GM12892 (cell line): Measurements from ENCODE around the gene RIOK3.

Source experiments
- DNase-seq: peaks from one replicate; pipeline ENCODE4 v3.0.0; 2011; ENCODE audit not compliant: insufficient read length
- FAIRE-seq: peaks from 2 replicates; lab custom pipeline; 2011; peaks lifted over from hg19 to GRCh38; lab: Jason Lieb, UNC
- POLR2A ChIP-seq: IDR thresholded peaks from 2 replicates; pipeline ENCODE4 v1.6.1; 2011; ENCODE audit warnings: low read depth, low read length, control low read depth
- POLR2AphosphoS5 ChIP-seq: IDR thresholded peaks from 2 replicates; pipeline ENCODE4 v1.6.1; 2011; ENCODE audit warnings: low read depth, low read length, control low read depth
- TAF1 ChIP-seq: IDR thresholded peaks from 2 replicates; pipeline ENCODE4 v1.6.1; 2011; ENCODE audit warnings: low read depth, mild to moderate bottlenecking, control low read depth, low read length, borderline replicate concordance

Gene RIOK3

DNA sequence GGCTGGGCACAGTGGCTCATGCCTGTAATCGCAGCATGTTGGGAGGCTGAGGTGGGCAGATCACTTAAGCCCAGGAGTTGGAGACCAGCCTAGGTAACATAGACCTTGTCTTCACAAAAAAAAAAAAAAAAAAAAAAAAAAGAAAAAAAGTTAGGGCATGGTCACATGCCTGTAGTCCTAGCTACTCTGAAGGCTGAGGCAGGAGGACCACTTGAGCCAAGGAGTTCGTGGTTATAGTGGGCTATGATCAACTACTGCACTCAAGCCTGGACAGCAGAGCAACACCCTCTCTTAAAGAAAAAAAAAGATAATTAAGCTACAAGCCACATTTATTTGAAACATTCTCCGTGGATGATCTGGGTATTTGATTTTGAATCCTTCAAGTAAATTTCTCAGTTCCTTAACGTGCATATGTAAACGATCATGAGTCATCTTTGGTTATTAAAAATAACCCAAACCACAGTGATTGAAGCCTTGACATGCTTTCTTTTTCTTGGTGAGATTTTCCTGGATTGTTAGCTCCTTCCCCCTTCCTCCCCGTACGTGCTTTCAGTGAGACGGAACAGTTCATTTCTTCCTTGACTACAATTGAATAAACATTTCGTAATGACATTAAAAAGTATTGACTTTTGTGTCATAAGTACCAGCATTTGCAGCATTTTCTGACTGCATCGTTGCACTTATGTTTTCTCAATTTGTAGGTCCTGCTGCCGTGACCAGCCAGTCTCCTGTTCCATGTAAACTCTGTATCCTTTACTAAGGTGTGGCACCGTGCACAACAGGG lies 70.5 kb downstream of the RIOK3 start:
- DNase-seq = no peak
- FAIRE-seq = no peak
- TF ChIP-seq TAF1 (no peak), POLR2AphosphoS5 (no peak), POLR2A (no peak)

DNA sequence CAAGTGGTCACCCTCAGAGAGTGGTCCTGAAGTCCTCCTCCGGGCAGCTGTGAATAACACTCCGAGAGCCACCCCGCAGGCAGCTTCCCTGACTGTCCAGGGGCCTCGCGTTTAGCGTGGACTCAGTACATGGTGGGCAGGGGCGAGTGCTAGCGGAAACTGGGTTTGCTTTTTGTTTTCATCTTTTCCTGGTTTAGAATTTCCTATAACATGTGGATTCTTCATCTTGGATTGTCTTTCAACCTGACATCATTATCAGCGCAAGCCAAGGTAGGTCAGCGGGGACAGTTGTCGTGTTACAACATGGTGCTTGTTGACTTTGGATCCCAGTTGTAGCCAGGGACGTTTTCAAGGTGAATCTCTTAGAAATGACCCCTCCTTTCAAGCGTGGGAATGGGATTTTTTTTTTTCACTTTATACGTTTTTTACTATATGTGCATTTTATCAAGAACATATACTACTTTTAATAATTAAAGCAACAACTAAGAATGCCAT lies 71.2 kb downstream of the RIOK3 start:
- TF ChIP-seq POLR2AphosphoS5 (no peak), POLR2A (no peak), TAF1 (no peak)
- FAIRE-seq (no peak), DNase-seq (no peak)

DNA sequence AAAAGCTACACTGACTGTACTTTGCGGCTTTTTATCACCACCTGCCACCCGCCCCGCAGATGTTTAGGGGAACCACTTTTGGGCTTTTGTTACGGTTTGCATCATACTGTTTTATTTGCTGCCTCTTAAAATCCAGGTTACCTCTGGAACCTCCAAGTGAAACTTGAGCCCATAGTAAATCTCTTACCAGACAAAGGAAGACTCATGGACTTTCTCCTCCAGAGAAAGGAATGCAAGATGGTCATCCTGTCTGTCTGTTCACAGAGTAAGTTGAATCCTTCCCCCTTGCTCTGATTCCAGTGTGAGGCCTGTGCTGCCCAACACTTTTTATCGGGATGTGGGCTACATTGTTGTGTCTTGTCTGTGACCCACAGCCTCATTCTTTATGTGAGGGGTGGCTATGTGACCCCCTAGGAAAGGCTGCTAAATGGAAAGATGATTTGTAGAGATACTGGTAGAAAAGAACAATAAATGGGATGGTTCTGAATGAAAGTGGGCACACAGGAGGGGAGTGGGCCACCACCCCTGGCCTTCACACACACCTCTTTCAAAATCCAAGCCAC lies 73.5 kb downstream of the RIOK3 start:
- no peak for DNase-seq
- TF ChIP-seq TAF1 (no peak), POLR2A (no peak), POLR2AphosphoS5 (no peak)
- FAIRE-seq = no peak

DNA sequence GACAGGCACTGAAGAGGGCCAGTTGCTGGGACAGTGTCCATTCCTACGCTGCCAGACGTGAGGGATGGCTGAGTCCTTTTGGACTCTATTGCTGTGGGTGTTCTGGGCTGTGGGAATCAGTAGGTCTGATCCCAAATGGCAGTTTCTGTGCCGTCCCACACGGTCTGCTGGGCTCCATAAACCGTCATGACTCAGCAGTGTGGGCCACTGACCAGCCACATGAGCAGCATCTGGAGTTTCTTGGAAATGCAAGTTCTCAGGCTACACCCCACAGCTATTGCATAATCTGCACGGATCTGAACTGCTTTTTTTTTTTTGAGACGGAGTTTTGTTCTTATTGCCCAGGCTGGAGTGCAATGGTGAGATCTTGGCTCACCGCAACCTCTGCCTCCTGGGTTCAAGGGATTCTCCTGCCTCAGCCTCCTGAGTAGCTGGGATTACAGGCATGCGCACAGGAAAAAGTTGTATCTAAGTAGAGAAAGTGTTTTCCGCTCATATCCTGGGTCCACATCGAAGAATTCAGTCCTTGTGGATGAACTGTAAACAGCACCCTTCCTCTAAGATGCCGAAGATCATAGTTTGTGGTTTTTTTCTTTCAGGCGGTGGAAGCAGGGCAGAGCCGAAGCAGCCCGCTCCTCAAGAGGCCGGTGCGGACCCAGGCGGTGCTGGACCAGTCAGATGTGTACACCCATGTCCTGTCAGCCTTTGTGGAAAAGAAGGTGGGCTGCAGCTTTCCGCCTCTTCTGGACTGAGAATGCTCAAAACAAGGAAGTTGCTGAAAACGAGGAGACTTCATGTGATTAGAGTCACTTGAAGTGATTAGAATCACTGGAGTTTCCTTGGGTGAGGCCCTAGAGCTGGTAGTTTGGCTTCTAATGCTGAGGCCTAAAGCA lies 75.7 kb downstream of the RIOK3 start:
- FAIRE-seq (no peak), DNase-seq (no peak)
- TF ChIP-seq POLR2A = no peak
- no peak for TF ChIP-seq TAF1
- TF ChIP-seq POLR2AphosphoS5 = no peak

DNA sequence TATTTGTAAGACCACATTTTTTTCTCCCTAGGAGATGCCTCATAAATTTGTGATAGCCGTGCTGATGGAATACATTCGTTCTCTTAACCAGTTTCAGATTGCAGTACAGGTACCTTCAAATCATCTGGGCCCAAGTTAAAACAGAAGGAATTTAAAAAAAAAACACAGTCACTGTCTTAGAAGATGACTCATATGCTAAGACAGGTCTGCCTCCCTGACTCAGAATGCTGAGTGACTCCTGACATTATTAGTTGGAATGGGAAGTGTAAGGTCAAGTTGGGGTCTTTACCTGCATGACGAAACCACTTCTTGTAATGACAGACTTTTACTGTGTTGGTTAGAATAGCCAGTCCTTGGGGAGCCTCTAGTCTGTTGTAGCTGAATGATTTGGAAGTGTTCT lies 76.5 kb downstream of the RIOK3 start:
- FAIRE-seq (no peak), DNase-seq (no peak)
- TF ChIP-seq TAF1 = no peak
- TF ChIP-seq POLR2A = no peak
- no peak for TF ChIP-seq POLR2AphosphoS5

DNA sequence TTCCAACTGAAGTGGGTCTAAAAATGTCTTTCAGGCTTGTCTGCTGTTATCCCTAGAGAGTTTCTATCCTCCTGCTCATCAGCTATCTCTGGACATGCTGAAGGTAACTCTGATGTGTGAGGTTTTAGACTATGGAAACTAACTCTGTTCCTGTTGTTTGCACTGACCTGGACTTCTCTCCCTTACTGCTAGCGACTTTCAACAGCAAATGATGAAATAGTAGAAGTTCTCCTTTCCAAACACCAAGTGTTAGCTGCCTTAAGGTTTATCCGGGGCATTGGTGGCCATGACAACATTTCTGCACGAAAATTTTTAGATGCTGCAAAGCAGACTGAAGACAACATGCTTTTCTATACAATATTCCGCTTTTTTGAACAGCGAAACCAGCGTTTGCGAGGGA lies 77.1 kb downstream of the RIOK3 start:
- TF ChIP-seq TAF1 (no peak), POLR2AphosphoS5 (no peak), POLR2A (no peak)
- DNase-seq (no peak), FAIRE-seq (no peak)

DNA sequence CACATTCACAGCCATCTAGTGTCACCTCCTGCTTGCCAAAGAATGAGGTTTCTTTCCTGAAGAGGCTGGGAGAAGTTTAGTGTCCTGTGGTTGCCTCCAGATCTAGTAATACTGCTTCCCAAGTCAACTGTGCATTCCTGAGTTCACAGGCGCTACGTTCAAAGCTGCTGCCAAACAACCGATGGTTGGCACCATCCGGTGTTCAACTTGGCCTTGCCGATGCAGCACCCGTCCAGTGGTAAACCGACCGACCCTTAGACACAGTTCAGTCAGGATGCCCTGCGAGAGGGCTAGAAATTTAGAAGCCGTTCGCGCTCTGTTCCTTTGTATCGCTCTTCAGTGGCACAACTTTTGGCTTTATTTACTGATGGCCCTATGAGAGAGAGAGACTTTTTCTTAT lies 78.8 kb downstream of the RIOK3 start:
- no peak for TF ChIP-seq POLR2A
- no peak for TF ChIP-seq TAF1
- no peak for TF ChIP-seq POLR2AphosphoS5
- FAIRE-seq (no peak), DNase-seq (no peak)
